OCI-LY7 (cell line): Measurements from ENCODE around the gene ANKRD33B.

Source experiments
- CTCF ChIP-seq: fragments of 200-600 bp; sonication (generic); conservative IDR thresholded peaks from 2 replicates; pipeline ENCODE4 v1.5.1; 2014; ENCODE audit warnings: mild to moderate bottlenecking, antibody characterized with exemption, low read length, moderate library complexity, mixed read lengths
- EZH2phosphoT487 ChIP-seq: fragments of 200-600 bp; sonication (generic); IDR thresholded peaks from 2 replicates; pipeline ENCODE4 v1.6.1; 2018; ENCODE audit warnings: low read depth, borderline replicate concordance, mild to moderate bottlenecking, mixed run types, antibody characterized with exemption, low read length, moderate library complexity, mixed read lengths

GRCh38 chr5:10633271-10634049 lies 69.6 kb downstream of the ANKRD33B start:
- TF ChIP-seq CTCF (no peak), EZH2phosphoT487 (no peak)
